Measurements from ENCODE around the gene RELB. TPM values are rescaled to one million over a fixed set of nuclear protein-coding genes. Genes with fewer than 3 reads are reported as not detected.
A peak's percentile ranks its signal among the peaks of the same experiment; 100 is the strongest.

The RELB gene
- total and polyA plus RNA-seq, 10 of the 15 experiments (the other 5 are each of a cell fraction or from before 2014, with no cell fraction given), result 0.66 to 43.8 (median 12.8) TPM

- Histone ChIP-seq H3K36me3 (ENCODE audit: control insufficient read depth in 2 of 2, insufficient read depth in 2 of 2, low read length in 1 of 2) (peaks cover 3 to 7% of the 10 kb centered on the region in 2 experiments; a peak in 3 of 4 replicates), H4K20me1 (ENCODE audit: control insufficient read depth, insufficient read depth) (no peaks in the 10 kb centered on the region), H3K9ac (ENCODE audit: control insufficient read depth, insufficient read depth, low read length) (peak overlapping the region; percentile 33), H3K9me3 (replicated peaks; ENCODE audit: control insufficient read depth, insufficient read depth, low read length) (no peaks in the 10 kb centered on the region), H3K79me2 (ENCODE audit: control insufficient read depth, insufficient read depth, low read length) (peaks cover 65% of the 10 kb centered on the region), H2AFZ (ENCODE audit: control insufficient read depth, low read depth, low read length) (no peak overlapping the region), H3K27me3 (replicated peaks in 1 of 2; ENCODE audit: control insufficient read depth in 2 of 2, insufficient read depth in 2 of 2, low read length in 1 of 2) (no peaks in the 10 kb centered on the region), H3K4me1 (ENCODE audit: control insufficient read depth, insufficient read depth, low read length) (peaks cover 19% of the 10 kb centered on the region), H3K4me2 (ENCODE audit: control insufficient read depth, insufficient read depth) (peak overlapping the region; percentile 45), H3K27ac (ENCODE audit: control insufficient read depth, insufficient read depth) (peak overlapping the region; percentile 7; the same call in 1 of the 2 replicates), H3K4me3 (peak overlapping the region; percentile 80; the same call in 1 of the 2 replicates)
- POLR2A ChIA-PET, result interaction anchor here (0.6 to 1.4 kb wide), 6 partner anchors 43 to 84 kb away, joined by 3 to 7 read pairs (median 4); partner anchors contain the start of gene CLASRP
- in situ Hi-C loops (cut with MboI) (loop anchor here (10.0 kb wide), 1 partner anchor 53 kb away; the partner anchor contains the start of gene APOE), intact Hi-C loops (cut with micrococcal nuclease; ENCODE audit: unreplicated experiment) (no loop called here)
- RAD21 ChIA-PET (ENCODE audit: unreplicated experiment), result interaction anchor here (1.2 to 2.1 kb wide), 2 partner anchors 47 to 102 kb away, joined by 3 to 8 read pairs; no protein-coding TSS in a partner anchor
- ATAC-seq, result no peak
- WGBS (ENCODE audit: insufficient coverage, insufficient replicate concordance, low lambda C conversion rate, missing lambda C conversion rate), result 84% methylated on average over 7 of the region's 7 CpGs
- CTCF ChIA-PET, result interaction anchor here (1.3 to 1.9 kb wide), 2 partner anchors 8 to 102 kb away, joined by 3 to 7 read pairs; no protein-coding TSS in a partner anchor
- SMC1A ChIA-PET (ENCODE audit: uncharacterized antibody, unreplicated experiment), result interaction anchor here (1.0 to 2.0 kb wide), 2 partner anchors 102 to 207 kb away, joined by 3 to 6 read pairs; no protein-coding TSS in a partner anchor
- TF ChIP-seq, protein P1, sequence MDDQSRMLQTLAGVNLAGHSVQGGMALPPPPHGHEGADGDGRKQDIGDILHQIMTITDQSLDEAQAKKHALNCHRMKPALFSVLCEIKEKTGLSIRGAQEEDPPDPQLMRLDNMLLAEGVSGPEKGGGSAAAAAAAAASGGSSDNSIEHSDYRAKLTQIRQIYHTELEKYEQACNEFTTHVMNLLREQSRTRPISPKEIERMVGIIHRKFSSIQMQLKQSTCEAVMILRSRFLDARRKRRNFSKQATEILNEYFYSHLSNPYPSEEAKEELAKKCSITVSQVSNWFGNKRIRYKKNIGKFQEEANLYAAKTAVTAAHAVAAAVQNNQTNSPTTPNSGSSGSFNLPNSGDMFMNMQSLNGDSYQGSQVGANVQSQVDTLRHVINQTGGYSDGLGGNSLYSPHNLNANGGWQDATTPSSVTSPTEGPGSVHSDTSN (IDR thresholded peaks at IDR 0.05; ENCODE audit: insufficient replicate concordance, low read depth, low read length), result no peak
- no peak for TF ChIP-seq NBN (IDR thresholded peaks at IDR 0.05)
- no peak for TF ChIP-seq PAX8 (IDR thresholded peaks at IDR 0.05)
- no peak for TF ChIP-seq NFYA (IDR thresholded peaks at IDR 0.05; ENCODE audit: borderline replicate concordance, low read depth, low read length)
- no peak for FAIRE-seq
- no peak for DNase-seq (ENCODE audit: low read depth, low spot score)
- no TSS peak for BruUV-seq (replicated peaks)
Measured at GRCh38 chr19:44957526-44957925, 43.7 kb upstream of the RELB start.

- ChIA-PET RAD21 (ENCODE audit: unreplicated experiment) (interaction anchor here (1.2 to 2.1 kb wide), 2 partner anchors 47 to 102 kb away, joined by 3 to 8 read pairs; no protein-coding TSS in a partner anchor), CTCF (interaction anchor here (1.9 kb wide), 1 partner anchor 102 kb away, joined by 7 read pairs; no protein-coding TSS in a partner anchor), POLR2A (interaction anchor here (0.6 to 1.4 kb wide), 4 partner anchors 49 to 83 kb away, joined by 3 to 7 read pairs (median 4); partner anchors contain the start of gene CLASRP), SMC1A (ENCODE audit: uncharacterized antibody, unreplicated experiment) (interaction anchor here (0.6 to 2.0 kb wide), 4 partner anchors 31 to 207 kb away, joined by 3 to 6 read pairs (median 3); no protein-coding TSS in a partner anchor)
- Histone ChIP-seq H4K20me1 (ENCODE audit: control insufficient read depth, insufficient read depth) (no peaks in the 10 kb centered on the region), H3K4me1 (ENCODE audit: control insufficient read depth, insufficient read depth, low read length) (peaks cover 19% of the 10 kb centered on the region), H3K4me3 (peak overlapping the region; percentile 80; the same call in 1 of the 2 replicates), H3K9ac (ENCODE audit: control insufficient read depth, insufficient read depth, low read length) (no peak overlapping the region), H3K36me3 (ENCODE audit: control insufficient read depth in 2 of 2, insufficient read depth in 2 of 2, low read length in 1 of 2) (peaks cover 3 to 8% of the 10 kb centered on the region in 2 experiments; a peak in 3 of 4 replicates), H2AFZ (ENCODE audit: control insufficient read depth, low read depth, low read length) (no peak overlapping the region), H3K9me3 (replicated peaks; ENCODE audit: control insufficient read depth, insufficient read depth, low read length) (no peaks in the 10 kb centered on the region), H3K79me2 (ENCODE audit: control insufficient read depth, insufficient read depth, low read length) (peaks cover 65% of the 10 kb centered on the region), H3K4me2 (ENCODE audit: control insufficient read depth, insufficient read depth) (peak overlapping the region; percentile 45), H3K27ac (ENCODE audit: control insufficient read depth, insufficient read depth) (peak overlapping the region; percentile 7; the same call in 1 of the 2 replicates), H3K27me3 (replicated peaks in 1 of 2; ENCODE audit: control insufficient read depth in 2 of 2, insufficient read depth in 2 of 2, low read length in 1 of 2) (no peaks in the 10 kb centered on the region)
- in situ Hi-C loops (cut with MboI) (loop anchor here (10.0 kb wide), 1 partner anchor 53 kb away; the partner anchor contains the start of gene APOE), intact Hi-C loops (cut with micrococcal nuclease; ENCODE audit: unreplicated experiment) (no loop called here)
- BruUV-seq (replicated peaks), result no TSS peak
- FAIRE-seq, result no peak
- WGBS (ENCODE audit: insufficient coverage, insufficient replicate concordance, low lambda C conversion rate, missing lambda C conversion rate), result 87% methylated on average over 9 of the region's 9 CpGs
- TF ChIP-seq ELK1 (IDR thresholded peaks at IDR 0.05; ENCODE audit: low read depth, low read length) (no peak), MLLT1 (IDR thresholded peaks at IDR 0.05) (peak; percentile 32; the same call in 1 of the 2 replicates)
- DNase-seq (ENCODE audit: low read depth, low spot score), result no peak
- ATAC-seq, result no peak
Measured at GRCh38 chr19:44958090-44958489, 43.2 kb upstream of the RELB start.
